ENCODE data around the gene RNF166.

The RNF166 gene

GRCh38 chr16:88662222-88662842, 43.9 kb downstream of the RNF166 start:
- TF ChIP-seq FOXP2 (optimal IDR thresholded peaks at IDR 0.05; ENCODE audit: borderline replicate concordance, extremely low read depth, extremely low read length, insufficient read depth), result no peak
- no peak for TF ChIP-seq TAF1 (IDR thresholded peaks at IDR 0.05; ENCODE audit: borderline replicate concordance, insufficient read depth, low read length)
- TF ChIP-seq SIN3A (IDR thresholded peaks at IDR 0.05; ENCODE audit: borderline replicate concordance, insufficient read depth, low read length), result no peak
- no peak for TF ChIP-seq POLR2AphosphoS5 (IDR thresholded peaks at IDR 0.05; ENCODE audit: low read depth, low read length)
- no peak for TF ChIP-seq REST (IDR thresholded peaks at IDR 0.05; ENCODE audit: insufficient read depth in 1 of 2, low read depth in 2 of 2, low read length in 2 of 2)

- no peak for TF ChIP-seq TAF1 (IDR thresholded peaks at IDR 0.05; ENCODE audit: borderline replicate concordance, insufficient read depth, low read length)
- no peak for TF ChIP-seq SIN3A (IDR thresholded peaks at IDR 0.05; ENCODE audit: borderline replicate concordance, insufficient read depth, low read length)
- TF ChIP-seq POLR2AphosphoS5 (IDR thresholded peaks at IDR 0.05; ENCODE audit: low read depth, low read length), result no peak
- TF ChIP-seq FOXP2 (optimal IDR thresholded peaks at IDR 0.05; ENCODE audit: borderline replicate concordance, extremely low read depth, extremely low read length, insufficient read depth), result no peak
- no peak for TF ChIP-seq REST (IDR thresholded peaks at IDR 0.05; ENCODE audit: insufficient read depth in 1 of 2, low read depth in 2 of 2, low read length in 2 of 2)
Observed at GRCh38 chr16:88661468-88661867, 44.7 kb downstream of the RNF166 start.

GRCh38 chr16:88659160-88659559, 47.0 kb downstream of the RNF166 start:
- TF ChIP-seq TAF1 (IDR thresholded peaks at IDR 0.05; ENCODE audit: borderline replicate concordance, insufficient read depth, low read length) (no peak), SIN3A (IDR thresholded peaks at IDR 0.05; ENCODE audit: borderline replicate concordance, insufficient read depth, low read length) (no peak), FOXP2 (optimal IDR thresholded peaks at IDR 0.05; ENCODE audit: borderline replicate concordance, extremely low read depth, extremely low read length, insufficient read depth) (no peak), REST (IDR thresholded peaks at IDR 0.05; ENCODE audit: insufficient read depth in 1 of 2, low read depth in 2 of 2, low read length in 2 of 2) (no peak), POLR2AphosphoS5 (IDR thresholded peaks at IDR 0.05; ENCODE audit: low read depth, low read length) (no peak)

- no peak for TF ChIP-seq REST (IDR thresholded peaks at IDR 0.05; ENCODE audit: insufficient read depth in 1 of 2, low read depth in 2 of 2, low read length in 2 of 2)
- no peak for TF ChIP-seq SIN3A (IDR thresholded peaks at IDR 0.05; ENCODE audit: borderline replicate concordance, insufficient read depth, low read length)
- no peak for TF ChIP-seq POLR2AphosphoS5 (IDR thresholded peaks at IDR 0.05; ENCODE audit: low read depth, low read length)
- TF ChIP-seq FOXP2 (optimal IDR thresholded peaks at IDR 0.05; ENCODE audit: borderline replicate concordance, extremely low read depth, extremely low read length, insufficient read depth), result no peak
- TF ChIP-seq TAF1 (IDR thresholded peaks at IDR 0.05; ENCODE audit: borderline replicate concordance, insufficient read depth, low read length), result no peak
Observed at GRCh38 chr16:88658714-88659113, 47.5 kb downstream of the RNF166 start.

Data from PFSK-1 (cell line).